Aorta (tissue), 5 donors: ENCODE data around the gene ANAPC7. TPM values are rescaled to one million over a fixed set of nuclear protein-coding genes. Genes with fewer than 3 reads are reported as not detected.
A peak's percentile ranks its signal among the peaks of the same experiment; 100 is the strongest.
"Not testable (repeated sequence)": the region's sequence is repeated elsewhere in the genome, so short reads cannot be mapped to it uniquely, and the experiment has no call there.

Experiments
- ATAC-seq: fragments of 200-7000 bp; cut with Tn5 transposase; one replicate; pipeline ENCODE4 v1.9.1; 2022; ENCODE audit warnings: moderate library complexity; ENCODE audit not compliant: low FRiP score
- DNase-seq, 2 donors: peaks; one replicate each; pipeline ENCODE4 v3.0.0-alpha.2; 2020
- H3K27ac ChIP-seq, 2 donors: one replicate each; pipeline ENCODE4 v1.5.1; 2013; ENCODE audit warnings: low read length in 2 of 2, mild to moderate bottlenecking in 2 of 2, moderate library complexity in 2 of 2, control low read depth in 1 of 2, inconsistent platforms in 1 of 2, low read depth in 1 of 2
- H3K27me3 ChIP-seq, 2 donors: one replicate each; pipeline ENCODE4 v1.6.1; 2013; ENCODE audit warnings: control low read depth in 1 of 2, low read length in 1 of 2, mild to moderate bottlenecking in 1 of 2, moderate library complexity in 1 of 2; ENCODE audit not compliant: insufficient read depth in 2 of 2, control insufficient read depth in 1 of 2
- H3K36me3 ChIP-seq, 2 donors: one replicate each; pipeline ENCODE4 v1.6.1; 2013; ENCODE audit warnings: control low read depth in 1 of 2, low read length in 1 of 2, mild to moderate bottlenecking in 1 of 2; ENCODE audit not compliant: insufficient read depth in 2 of 2, control insufficient read depth in 1 of 2
- H3K4me1 ChIP-seq, 2 donors: one replicate each; pipeline ENCODE4 v1.6.1; 2013; ENCODE audit warnings: low read length in 2 of 2, control low read depth in 1 of 2, mild to moderate bottlenecking in 1 of 2, moderate library complexity in 1 of 2; ENCODE audit not compliant: insufficient read depth in 2 of 2, control insufficient read depth in 1 of 2
- H3K4me3 ChIP-seq, 2 donors: one replicate each; pipeline ENCODE4 v1.5.1; 2013; ENCODE audit warnings: low read length in 2 of 2, control low read depth in 1 of 2, mild to moderate bottlenecking in 1 of 2
- H3K9me3 ChIP-seq: one replicate; pipeline ENCODE4 v1.6.1; 2013; ENCODE audit warnings: mild to moderate bottlenecking, low read length; ENCODE audit not compliant: control insufficient read depth
- WGBS, 2 donors: extraction: QIAGEN DNeasy Blood & Tissue Kit; methylation state at CpG; one replicate each; pipeline ENCODE4 v1.1.7; 2013; 5-methylcytosine and 5-hydroxymethylcytosine counted together
- intact Hi-C, 2 donors: fragments of 100-400 bp; cut with DNase I; formaldehyde crosslinking; loops; one replicate each; pipeline versions ENCODE4 v1.14.2 to v1.15.0; 2022
- long read RNA-seq, 2 donors: library from polyadenylated mRNA; unstranded; transcript quantifications; one replicate each; pipeline ENCODE4 v2.0.0, GENCODE V29; 2020 to 2021
- polyA plus RNA-seq, 2 donors: library from polyadenylated mRNA; stranded (reverse); fragments of 200-250 nt; gene quantifications; one replicate each; pipeline ENCODE4 v1.2.3, GENCODE V29; 2013
- total RNA-seq, 2 donors: library from RNA; stranded (reverse); fragmentation: NEBNext Ultra II Directional; extraction: Animal tissue kit (Norgen Biotek cat#: 25700); gene quantifications; one replicate each; pipeline ENCODE4 v1.2.1, GENCODE V29; 2021
- donor health status: healthy with polysubstance abuse.
- donor health status: Bipolar disorder and iron deficiency.
- donor health status: DM: no; HTN: no; CAD: no.
- donor health status: DM: no; HTN: no; CAD: no.
- donor health status: DM: yes; HTN: yes; CAD: no.

Gene ANAPC7
- total RNA-seq (10 to 100 TPM; 37.5 to 50.3 TPM), polyA plus RNA-seq (10 to 100 TPM; 17.2 to 47.0 TPM)
- long read RNA-seq, donor 1, transcript ANAPC7-201 (10 exons, 2,200 nt), result minor isoform, 7 of 78 reads
- long read RNA-seq, donor 1, transcript ANAPC7-203 (11 exons, 3,045 nt), result major isoform, 43 of 78 reads
- long read RNA-seq, donor 1, partial matches to known transcripts, result 7 of 78 reads
- long read RNA-seq, donor 1, other reads (novel, unspliced or antisense), result 17 of 78 reads
- long read RNA-seq, donor 2, transcript ANAPC7-203 (11 exons, 3,045 nt), result major isoform, 13 of 27 reads
- long read RNA-seq, donor 2, partial matches to known transcripts, result 0 of 27 reads
- long read RNA-seq, donor 2, other reads (novel, unspliced or antisense), result 10 of 27 reads

- H3K9me3 ChIP-seq, result no peaks in the 10 kb centered on the region
- H3K36me3 ChIP-seq, result no peaks in the 10 kb centered on the region
- H3K27ac ChIP-seq, result peak within 1 kb of the TSS in 1 of 2 donors; percentile 25
- no peaks in the 10 kb centered on the region for H3K4me1 ChIP-seq
- 0% methylated on average over 62 of the region's 62 CpGs for WGBS, 2 donors
- H3K27me3 ChIP-seq, result no peaks in the 10 kb centered on the region
- DNase-seq (peak; percentile 94 to 97), ATAC-seq (peak; percentile 98)
- intact Hi-C loops, result no loop called here
- H3K4me3 ChIP-seq, result peak within 1 kb of the TSS; percentile 78 to 82
These were observed at the start of gene ANAPC7 for GRCh38 chr12:110403146-110403975. Gene ANAPC7, minus strand, starts transcription at chr12:110403708. Its CDS starts 81 bp downstream, at chr12:110403627.

GRCh38 chr12:110451263-110451662 lies 47.8 kb upstream of the ANAPC7 start:
- intact Hi-C loops, result loop anchor here (5.0 to 10.0 kb wide), 3 partner anchors 151 to 436 kb away; no protein-coding TSS in a partner anchor
- ATAC-seq, result no peak
- peaks cover 0 to 2% of the 10 kb centered on the region in 2 donors for H3K36me3 ChIP-seq

GRCh38 chr12:110449799-110450497 lies 46.4 kb upstream of the ANAPC7 start, which contains the start of gene ARPC3:
Gene ARPC3, minus strand, starts transcription at chr12:110450337. Its CDS starts 77 bp downstream, at chr12:110450260.
- 1% methylated on average over 48 to 51 of the region's 51 CpGs for WGBS, 2 donors
- H3K4me1 ChIP-seq, result no peaks in the 10 kb centered on the region
- H3K4me3 ChIP-seq, result peak within 1 kb of the TSS; percentile 45 to 95
- ATAC-seq (peak; percentile 100), DNase-seq (peak; percentile 97 to 98)
- no peaks in the 10 kb centered on the region for H3K27me3 ChIP-seq
- H3K9me3 ChIP-seq, result no peaks in the 10 kb centered on the region
- H3K27ac ChIP-seq, result peak within 1 kb of the TSS; percentile 33 to 76
- intact Hi-C loops, result loop anchor here (1.0 to 10.0 kb wide), 4 partner anchors 151 to 437 kb away; no protein-coding TSS in a partner anchor
- H3K36me3 ChIP-seq, result peaks cover 0 to 2% of the 10 kb centered on the region in 2 donors

More at GRCh38 chr12:110451263-110451662, 47.8 kb upstream of the ANAPC7 start:
- DNase-seq, result no peak
- H3K4me3 ChIP-seq, result no peak overlapping the region
- no peaks in the 10 kb centered on the region for H3K4me1 ChIP-seq
- H3K27ac ChIP-seq, result no peak overlapping the region
- 65 to 69% methylated on average over 1 of the region's 1 CpG for WGBS, 2 donors
- H3K27me3 ChIP-seq, result no peaks in the 10 kb centered on the region
- H3K9me3 ChIP-seq, result no peaks in the 10 kb centered on the region

GRCh38 chr12:110444455-110444854 lies 40.9 kb upstream of the ANAPC7 start:
- Histone ChIP-seq H3K27me3 (no peaks in the 10 kb centered on the region), H3K9me3 (no peaks in the 10 kb centered on the region), H3K4me3 (no peak overlapping the region), H3K27ac (no peak overlapping the region), H3K4me1 (no peaks in the 10 kb centered on the region), H3K36me3 (no peaks in the 10 kb centered on the region)
- DNase-seq, result no peak
- no peak for ATAC-seq
- intact Hi-C loops, result no loop called here
- WGBS, 2 donors, result 94 to 96% methylated on average over 3 of the region's 3 CpGs

- Histone ChIP-seq H3K27ac (no peak overlapping the region), H3K27me3 (no peaks in the 10 kb centered on the region), H3K4me3 (no peak overlapping the region), H3K36me3 (peaks cover 1 to 7% of the 10 kb centered on the region in 2 donors), H3K4me1 (no peaks in the 10 kb centered on the region), H3K9me3 (no peaks in the 10 kb centered on the region)
- no peak for DNase-seq
- WGBS, 2 donors, result 58 to 60% methylated on average over 2 of the region's 2 CpGs
- intact Hi-C loops, result no loop called here
- no peak for ATAC-seq
These were observed 32.7 kb upstream of the ANAPC7 start for GRCh38 chr12:110436231-110436630.

- WGBS, 2 donors, result 83 to 86% methylated on average over 12 of the region's 12 CpGs
- no peak overlapping the region for H3K27ac ChIP-seq
- DNase-seq (no peak), ATAC-seq (no peak)
- intact Hi-C loops, result loop anchor here in 1 of 2 donors (5.0 kb wide), 2 partner anchors 330 to 495 kb away; no protein-coding TSS in a partner anchor
- no peaks in the 10 kb centered on the region for H3K27me3 ChIP-seq
- no peaks in the 10 kb centered on the region for H3K4me1 ChIP-seq
- H3K9me3 ChIP-seq, result no peaks in the 10 kb centered on the region
- H3K4me3 ChIP-seq, result no peak overlapping the region
- H3K36me3 ChIP-seq, result peaks cover under 1 to 7% of the 10 kb centered on the region in 2 donors
These were observed 28.6 kb upstream of the ANAPC7 start for GRCh38 chr12:110431957-110432587.

- H3K4me1 ChIP-seq, H3K27ac ChIP-seq, ATAC-seq, H3K27me3 ChIP-seq, H3K36me3 ChIP-seq, H3K9me3 ChIP-seq, H3K4me3 ChIP-seq: not testable (repeated sequence)
- WGBS, 2 donors, result 91% methylated on average over 14 to 15 of the region's 15 CpGs
- DNase-seq, result peak in 1 of 2 donors; percentile 68
- intact Hi-C loops, result loop anchor here (2.0 to 5.0 kb wide), 3 partner anchors 327 to 492 kb away; no protein-coding TSS in a partner anchor
These were observed 26.2 kb upstream of the ANAPC7 start for GRCh38 chr12:110429676-110430075.

- Histone ChIP-seq H3K27ac (no peak overlapping the region), H3K4me3 (no peak overlapping the region), H3K4me1 (no peaks in the 10 kb centered on the region), H3K36me3 (no peaks in the 10 kb centered on the region), H3K27me3 (no peaks in the 10 kb centered on the region), H3K9me3 (no peaks in the 10 kb centered on the region)
- WGBS, 2 donors, result 27 to 30% methylated on average over 3 of the region's 3 CpGs
- ATAC-seq, result no peak
- intact Hi-C loops, result no loop called here
- DNase-seq, result no peak
These were observed 22.9 kb upstream of the ANAPC7 start for GRCh38 chr12:110426406-110426805.
